Measurements from ENCODE around the gene FAR2.
"Not testable (repeated sequence)": the region's sequence is repeated elsewhere in the genome, so short reads cannot be mapped to it uniquely, and the experiment has no call there.

The FAR2 gene

DNA sequence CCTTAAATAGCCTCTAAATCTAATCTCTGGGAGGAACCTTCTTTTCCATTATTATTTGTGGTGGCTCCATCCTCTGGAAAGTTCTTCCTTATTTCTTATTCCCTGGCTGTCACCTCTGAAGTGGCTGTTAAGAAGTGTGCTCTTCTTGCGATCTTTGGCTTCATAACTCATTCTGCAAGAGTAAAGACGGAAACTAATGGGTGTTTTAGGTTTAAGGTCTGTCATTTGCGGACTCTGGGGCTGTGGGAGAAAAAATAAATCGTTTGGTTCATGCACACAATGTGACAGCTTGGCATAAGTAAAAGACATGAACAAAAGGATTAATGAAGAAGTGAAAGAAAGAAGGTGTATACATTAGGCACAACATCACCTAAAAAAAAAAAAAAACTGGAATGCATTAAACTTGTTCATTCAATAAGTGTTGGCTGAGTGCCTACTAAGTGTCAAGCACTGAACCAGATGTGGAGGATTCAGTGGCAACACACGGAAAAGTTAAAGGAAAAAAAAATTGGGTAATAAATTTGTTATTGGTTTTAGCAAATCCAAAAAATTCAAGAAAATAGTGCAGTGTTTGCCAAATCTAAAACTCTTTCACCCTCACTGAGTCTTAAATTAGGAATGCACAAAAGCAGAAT is 132.4 kb downstream of the FAR2 start:
- DNase-seq (ENCODE audit: low spot score): no peak

DNA sequence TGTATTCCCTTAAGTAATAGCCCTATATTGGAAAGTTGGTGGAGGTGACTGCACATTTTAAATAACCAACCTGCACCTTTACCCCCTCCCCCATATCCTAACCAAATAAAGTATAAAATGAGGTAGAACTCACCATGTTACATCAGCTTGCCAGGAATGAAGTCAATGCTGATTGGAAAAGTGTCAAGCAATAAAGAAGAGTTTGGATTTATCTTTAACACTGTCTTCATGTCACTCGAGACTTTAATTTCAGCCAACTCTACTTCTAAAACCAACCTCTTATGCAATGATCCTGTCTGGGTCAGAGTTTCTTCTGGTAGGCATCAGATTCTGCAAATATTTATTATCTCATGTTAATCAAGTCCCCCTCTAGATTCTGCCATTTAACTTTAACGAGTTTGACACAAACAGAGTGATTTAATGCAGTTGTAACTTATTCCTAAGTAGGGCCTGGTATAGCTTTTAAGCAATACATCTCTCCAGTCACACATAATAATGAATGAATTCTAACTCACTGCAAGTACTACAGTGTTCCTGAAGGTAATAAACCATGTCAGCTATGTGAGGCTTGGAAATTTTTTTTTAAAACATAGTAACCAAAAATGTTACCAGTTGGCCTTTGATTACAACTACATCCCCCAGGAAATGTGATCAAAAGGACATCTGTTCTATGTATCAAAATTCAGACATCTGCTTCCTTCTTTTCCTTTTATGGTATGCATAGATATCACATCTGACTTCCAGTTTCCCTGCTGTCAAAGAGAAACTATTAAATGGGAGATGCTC is 133.1 kb downstream of the FAR2 start:
- DNase-seq (ENCODE audit: low spot score): no peak

DNA sequence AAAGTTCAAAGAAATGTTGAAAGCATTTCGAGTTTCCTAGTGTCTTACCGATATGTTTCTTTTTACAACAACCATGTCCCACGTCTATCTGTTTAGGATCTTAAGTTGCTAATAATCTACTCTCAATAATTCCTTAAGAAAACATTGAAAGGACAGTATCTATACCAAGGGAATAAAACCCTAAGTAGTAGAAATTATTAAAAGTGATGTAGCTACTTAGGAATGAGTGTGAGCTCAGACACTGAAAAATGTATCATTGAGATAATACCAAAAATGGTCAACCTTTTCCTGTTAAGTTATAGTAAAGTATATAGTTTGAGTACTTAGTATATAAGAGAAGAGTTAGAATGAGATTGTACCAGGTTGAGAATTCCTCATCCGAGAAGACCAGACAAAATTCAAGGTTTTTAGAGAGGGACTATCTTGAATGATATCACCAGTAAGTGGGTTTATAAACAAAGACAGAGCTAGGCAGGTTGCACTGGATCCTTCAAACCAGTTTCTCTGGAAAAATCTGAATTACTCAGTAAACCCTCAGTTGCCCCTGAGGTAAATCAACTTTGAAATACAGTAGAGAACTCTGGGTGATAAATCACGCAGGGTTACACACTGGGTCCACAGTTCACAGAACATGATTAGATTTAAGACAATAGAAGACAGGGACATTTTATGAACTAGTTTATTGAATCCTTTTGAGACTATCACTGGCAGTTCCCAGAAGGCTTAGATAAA is 135.1 kb downstream of the FAR2 start:
- DNase-seq (ENCODE audit: low spot score): no peak

DNA sequence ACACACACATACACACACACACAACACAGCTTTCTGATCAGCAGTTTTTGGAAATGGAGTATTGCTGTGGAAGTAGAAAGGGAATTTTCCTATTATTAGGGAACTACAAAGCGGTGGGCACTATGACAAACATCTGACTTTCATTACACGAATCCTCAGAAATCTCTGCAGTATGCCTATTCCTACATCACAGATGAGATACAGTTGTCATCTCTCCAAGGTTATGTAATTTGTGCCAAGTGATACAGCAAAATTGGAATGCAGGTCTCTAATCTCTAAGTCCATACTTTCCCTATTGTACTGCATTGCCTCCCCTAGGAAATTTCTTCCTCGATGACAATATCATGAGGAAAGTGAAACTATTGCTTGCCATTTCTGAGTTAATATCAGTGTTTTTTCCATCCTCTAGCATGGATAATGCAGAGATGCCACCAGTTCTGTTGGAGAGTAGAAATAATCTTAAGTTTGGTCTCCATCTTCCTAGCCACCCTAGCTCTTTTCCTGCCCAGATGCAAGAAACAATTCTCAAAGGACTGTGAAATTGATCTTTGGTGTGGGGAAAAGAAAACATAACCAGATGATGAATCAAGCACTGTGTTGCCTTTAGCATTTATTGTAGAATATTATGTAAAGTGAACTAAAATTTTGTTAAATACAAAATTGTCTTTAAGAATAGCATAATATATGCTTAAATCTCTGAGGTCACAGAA is 137.2 kb downstream of the FAR2 start:
- DNase-seq (ENCODE audit: low spot score): no peak

DNA sequence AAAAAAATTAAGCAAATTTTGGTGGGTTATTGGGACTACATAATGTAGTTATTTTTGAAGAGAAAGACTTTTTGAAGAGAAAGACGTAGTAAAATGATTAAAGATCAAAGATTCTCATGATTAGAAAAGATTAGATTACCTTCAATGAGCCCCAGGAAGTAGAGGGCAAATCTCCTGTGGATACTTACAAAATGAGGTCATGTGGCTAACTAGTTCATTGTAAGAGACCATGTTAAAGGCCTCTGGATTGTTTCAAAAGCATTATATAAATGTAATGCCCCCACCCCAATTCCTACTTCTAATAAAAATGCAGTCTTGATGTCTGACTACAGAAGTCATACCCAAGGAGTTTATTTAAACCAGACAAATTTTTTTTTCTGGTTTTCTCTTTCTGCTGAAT is 138.5 kb downstream of the FAR2 start:
- DNase-seq (ENCODE audit: low spot score): no peak

DNA sequence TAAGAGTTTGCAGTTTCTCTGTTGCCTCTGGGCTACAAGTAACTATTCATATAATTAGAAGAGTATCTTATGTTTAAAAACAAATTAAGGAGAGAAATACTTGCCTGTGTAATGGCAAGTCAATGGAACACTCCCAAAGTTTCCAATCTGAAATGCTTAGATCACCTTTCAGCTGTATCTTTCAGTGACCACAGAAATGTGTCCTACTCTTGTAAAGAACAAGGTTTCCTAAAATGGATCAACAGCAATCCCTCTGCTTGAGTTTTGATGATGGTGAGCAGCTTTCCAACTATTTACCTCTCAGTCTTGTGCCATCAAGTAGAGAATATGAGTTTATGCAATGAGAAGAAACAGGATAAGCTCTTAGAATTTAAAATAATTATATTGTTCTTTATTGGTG is 139.0 kb downstream of the FAR2 start:
- no peak for DNase-seq (ENCODE audit: low spot score)

DNA sequence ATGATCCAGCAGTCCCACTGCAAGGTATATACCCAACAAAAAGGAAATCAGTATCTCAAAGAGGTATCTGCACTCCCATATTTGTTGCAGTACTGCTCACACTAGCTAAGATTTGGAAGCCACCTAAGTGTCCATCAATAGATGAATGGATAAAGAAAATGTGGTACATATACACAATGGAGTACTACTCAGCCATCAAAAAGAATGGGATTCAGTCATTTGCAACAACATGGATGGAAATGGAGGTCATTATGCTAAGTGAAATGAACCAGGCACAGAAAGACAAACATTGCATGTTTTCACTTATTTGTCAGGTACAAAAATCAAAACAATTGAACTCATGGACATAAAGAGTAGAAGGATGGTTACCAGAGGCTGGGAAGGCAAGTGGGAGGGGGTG is 141.4 kb downstream of the FAR2 start:
- not testable (repeated sequence) for DNase-seq (ENCODE audit: low spot score)

DNA sequence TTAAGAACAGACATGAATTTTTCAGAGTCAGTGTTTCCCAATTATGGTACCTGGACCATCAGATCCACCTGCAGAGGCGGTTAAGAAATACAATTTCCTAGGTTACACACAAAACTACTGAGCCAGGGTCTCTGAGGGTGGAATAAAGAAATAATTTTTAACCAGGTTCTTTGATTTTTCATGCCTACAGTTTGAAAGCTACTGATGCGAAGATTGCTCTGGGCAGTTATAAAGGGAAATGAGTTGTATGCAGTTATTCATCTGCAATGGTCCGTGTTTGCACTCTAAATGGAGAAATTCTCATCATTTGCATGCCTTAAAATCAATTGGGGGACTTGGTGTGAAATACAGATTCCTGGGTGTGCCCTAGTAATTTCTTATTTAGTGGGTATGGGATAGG is 142.1 kb downstream of the FAR2 start:
- DNase-seq (ENCODE audit: low spot score): no peak

DNA sequence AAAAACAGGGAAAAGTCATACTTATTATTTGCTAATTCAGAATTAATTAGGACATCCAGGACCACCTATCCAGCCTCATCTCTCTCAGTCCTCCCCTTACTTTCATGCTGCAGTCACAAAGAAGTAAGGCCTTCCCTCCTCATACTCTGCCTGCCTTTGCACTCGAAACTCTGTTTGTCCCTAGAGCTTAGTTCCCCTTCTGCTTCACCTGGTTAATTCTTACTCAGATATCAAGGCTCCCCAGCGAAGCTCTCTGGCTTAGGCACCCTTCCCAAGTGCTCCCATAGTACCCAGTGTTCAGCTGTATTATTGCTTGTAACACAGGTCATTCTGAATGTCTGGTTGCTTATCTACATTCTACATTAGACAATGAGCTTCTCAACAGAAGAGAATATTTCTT is 150.6 kb downstream of the FAR2 start:
- DNase-seq (ENCODE audit: low spot score): no peak

DNA sequence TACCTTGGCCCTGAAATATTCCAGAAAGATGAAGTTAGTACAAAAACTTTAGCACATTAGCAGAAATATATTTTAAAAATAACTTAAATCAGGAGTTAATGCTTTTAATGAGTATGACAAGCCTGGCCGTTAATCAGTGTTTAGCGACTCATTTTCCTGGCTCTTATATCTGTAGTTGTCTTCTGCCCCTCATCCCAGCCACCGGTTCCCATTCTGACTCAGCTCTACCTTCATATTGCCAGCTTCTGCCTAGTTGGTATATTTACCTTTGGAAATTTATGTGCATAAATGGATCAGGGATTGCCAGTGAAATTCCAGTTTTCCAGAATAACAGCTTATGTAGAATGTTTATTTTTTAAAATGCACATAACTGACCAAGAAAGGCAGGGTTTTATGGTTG is 152.0 kb downstream of the FAR2 start:
- DNase-seq (ENCODE audit: low spot score): no peak

DNA sequence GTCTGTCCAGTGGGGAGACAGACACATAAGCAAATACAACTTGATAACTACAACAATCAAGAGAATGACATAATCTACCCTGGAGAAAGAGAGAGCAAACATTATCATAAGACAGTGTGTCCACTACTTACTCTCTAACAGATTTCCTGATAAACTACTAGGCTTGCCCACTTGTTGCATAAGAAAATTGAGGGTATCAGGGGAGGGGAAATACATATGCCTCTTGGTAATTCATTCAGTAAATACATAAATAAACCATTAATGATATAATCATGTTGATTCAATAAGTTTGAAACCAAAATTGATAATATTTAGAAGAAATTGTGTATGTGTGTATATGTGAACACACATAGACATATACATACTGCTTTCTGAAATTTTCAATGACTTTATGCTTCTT is 155.3 kb downstream of the FAR2 start:
- no peak for DNase-seq (ENCODE audit: low spot score)

DNA sequence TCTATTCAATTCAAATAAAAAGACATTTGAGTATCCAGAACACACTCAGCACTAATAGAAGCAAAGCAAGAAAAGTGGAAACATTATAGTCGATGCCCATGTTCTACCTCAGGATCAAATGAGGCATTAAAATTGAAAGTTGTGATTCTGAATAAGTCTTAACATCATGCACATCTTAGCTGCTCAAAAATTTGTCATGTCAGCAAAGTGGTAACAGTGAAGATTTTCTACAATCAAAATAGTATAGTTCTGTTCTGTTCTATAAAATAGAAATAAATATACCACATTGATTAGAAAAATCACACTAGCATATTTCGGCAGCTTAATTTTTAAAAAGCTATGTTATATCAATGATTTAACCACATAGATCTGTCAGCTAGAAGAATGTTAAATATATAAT is 157.2 kb downstream of the FAR2 start:
- DNase-seq (ENCODE audit: low spot score): no peak

DNA sequence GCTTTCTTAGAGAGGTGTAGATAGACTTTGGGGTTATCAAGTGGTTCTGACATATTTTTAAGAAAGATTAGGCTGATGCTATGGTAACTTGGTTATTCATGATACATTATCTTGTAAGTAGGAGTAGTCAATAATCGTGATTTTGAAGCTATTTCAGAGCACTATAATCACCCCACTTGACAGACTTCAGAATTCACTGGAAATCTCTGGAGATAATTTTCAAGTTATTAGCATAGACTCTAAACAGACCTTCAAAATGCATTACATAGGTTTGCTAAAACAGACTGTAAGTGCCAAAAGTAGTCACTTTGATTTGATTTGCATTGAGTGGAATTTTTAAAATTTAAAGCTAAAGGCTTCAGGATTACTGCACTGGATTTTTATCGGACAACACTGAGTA is 157.6 kb downstream of the FAR2 start:
- DNase-seq (ENCODE audit: low spot score): no peak

DNA sequence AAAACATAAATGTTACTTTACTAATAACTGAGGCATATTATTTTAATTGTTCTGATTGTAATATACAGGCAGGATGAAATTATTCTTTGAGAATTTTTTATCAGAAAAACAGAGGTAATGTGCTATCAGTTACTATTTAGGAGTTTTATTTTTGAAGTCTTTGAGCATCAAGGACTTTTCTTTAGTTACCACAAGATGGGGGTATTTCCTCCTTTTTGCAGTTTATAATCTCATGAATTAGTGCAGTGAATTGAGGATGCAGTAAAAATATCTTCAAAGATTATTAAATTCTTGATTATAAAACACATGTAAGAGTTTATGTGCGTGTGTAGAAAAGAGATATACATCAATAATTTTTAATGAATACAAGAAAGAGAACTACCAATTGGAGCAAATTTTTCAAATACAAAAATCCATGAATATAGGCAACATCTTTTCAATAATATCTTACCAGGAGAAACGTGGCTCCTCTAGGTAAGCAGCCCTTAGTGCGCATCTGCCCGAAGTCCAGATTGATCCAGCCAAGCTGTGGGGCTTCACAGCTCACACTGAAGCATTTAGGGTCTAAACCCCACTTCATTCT is 160.3 kb downstream of the FAR2 start:
- DNase-seq (ENCODE audit: low spot score): no peak

DNA sequence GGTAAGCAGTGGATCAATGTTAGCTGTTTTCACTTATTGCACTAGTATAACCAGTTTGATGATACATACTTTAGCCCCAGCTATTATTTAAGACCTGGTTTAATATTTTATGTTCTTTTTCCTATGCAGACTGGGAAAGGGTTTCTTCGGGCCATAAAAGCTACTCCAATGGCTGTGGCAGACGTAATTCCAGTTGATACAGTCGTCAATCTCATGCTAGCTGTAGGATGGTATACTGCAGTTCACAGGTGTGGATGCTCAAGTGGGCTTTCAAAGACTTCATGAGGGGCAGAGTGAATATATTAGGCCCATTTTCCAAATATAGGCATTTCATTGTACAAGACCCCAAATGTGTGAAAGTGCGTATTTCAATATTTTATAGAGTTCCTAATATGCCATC is 161.8 kb downstream of the FAR2 start:
- DNase-seq (ENCODE audit: low spot score): no peak

DNA sequence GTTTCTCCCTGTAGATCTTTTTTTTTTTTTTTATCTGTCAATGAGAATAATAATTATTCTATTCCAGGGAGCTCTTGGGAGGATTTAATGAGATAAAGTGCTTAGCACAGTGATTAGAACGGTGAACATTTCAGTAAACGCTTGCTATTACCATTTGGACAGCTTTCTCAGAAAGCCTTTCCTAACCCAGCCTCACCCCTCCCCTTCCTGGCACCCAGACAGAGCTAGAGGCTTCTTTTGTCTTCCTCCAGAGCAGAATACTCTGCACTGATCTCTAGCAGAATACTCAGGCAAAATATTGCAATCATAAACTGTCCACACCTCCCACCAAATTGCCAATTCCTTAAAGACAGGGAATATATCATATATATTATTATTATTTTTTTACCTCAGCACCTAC is 165.3 kb downstream of the FAR2 start:
- DNase-seq (ENCODE audit: low spot score): no peak

DNA sequence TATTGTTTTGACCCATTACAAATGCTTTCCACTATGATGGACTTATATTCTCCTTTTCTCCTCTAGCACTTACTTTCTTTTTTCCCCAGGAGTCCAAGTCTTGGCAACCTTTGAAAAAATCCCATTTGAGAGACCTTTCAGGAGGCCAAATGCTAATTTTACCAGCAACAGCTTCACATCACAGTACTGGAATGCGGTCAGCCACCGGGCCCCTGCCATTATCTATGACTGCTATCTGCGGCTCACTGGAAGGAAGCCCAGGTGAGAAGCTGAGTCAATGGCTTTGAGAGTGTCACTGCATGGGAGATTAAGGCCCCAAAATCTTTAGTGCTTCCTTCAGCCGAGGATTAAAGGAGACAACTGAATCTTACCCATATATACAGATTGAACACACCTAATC is 167.7 kb downstream of the FAR2 start:
- no peak for DNase-seq (ENCODE audit: low spot score)

DNA sequence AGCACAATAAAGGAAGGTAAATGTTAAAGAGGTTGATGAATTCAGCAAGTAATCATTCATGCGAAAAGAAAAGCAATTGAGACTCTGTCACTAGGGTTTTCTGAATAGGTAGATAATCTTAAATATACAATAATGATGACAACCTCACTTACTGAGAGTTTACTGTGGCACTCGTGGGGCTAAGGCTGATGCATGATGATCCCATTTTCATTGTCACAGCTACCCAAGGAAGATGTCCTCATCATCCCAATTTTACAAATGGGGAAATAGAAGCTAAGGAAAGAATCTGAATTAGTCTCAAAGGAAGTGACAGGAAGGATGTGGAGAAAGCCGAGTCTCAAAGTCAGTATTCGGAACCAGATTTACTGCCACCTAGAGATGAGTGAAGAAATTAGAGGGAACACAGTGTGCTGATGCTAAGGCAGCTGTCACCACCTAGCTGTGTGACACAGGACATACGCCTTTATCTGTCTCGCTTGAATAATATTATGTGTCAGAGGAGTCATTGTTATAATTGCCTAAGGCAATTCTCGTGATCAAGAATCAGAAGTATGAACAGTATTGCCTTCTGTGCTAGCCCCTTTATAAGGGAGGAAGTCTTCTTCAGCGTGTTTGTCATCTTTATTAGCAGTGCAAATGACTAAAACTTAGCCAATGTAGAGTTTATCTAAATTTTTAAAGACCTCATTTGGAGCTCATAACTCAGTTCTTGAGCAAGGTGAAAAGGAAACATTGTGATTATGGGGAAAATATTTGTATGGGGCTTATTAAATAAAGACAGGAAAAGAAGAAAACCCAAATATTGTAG is 168.7 kb downstream of the FAR2 start:
- peak; percentile 28 for DNase-seq (ENCODE audit: low spot score)

DNA sequence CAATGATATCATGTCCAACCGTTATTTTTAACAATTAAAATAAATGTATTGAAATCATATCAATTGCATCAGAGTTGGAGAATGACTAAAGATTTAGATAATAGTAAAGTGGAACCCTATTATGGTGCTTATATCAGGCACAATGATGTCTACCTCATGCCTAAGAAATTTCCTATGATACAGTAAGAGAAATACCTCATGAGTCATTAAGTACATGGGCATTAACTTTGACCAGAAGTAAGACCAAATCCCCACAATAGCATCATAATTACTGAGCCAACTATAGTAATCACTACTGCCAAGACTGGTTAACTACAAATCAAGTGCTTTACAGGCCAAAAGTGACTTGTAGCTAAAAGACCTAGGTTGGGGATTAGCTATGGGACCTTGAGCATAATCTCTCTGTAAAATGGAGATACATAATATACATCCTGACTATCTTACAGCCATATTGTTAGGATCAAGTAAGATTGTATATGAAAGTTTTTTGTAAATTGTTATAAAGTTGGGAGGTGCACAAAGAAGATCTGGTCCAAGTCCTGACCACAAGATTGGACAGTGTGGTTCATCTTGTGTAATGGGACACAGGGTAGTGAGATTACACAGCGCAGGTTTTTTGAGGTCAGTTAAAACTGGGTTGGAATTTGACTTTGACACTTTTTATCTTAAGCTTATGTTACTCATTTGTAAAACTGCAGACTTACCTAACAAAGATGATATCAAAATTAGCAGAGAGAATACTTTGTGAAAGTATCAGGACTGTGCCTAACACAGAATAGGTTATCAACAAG is 171.4 kb downstream of the FAR2 start:
- DNase-seq (ENCODE audit: low spot score): no peak

DNA sequence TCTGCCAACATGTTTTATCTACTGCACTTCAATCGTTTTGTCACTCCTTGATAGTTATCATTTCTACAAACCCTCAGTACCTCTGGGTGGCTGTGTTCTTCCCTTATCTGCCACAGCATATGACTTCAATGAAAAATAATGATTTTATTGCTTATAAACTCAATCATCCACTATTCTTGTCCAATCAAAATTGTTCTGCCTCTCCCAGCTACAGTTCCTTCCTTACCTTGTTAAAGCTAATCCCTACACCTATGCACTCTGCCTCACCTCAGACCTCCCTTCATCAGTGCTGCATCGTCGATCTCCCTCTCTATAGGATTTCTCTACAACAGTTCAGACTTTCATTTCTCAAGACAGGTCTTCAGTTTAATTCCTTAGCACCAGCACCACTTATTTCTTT is 173.1 kb downstream of the FAR2 start:
- no peak for DNase-seq (ENCODE audit: low spot score)

DNA sequence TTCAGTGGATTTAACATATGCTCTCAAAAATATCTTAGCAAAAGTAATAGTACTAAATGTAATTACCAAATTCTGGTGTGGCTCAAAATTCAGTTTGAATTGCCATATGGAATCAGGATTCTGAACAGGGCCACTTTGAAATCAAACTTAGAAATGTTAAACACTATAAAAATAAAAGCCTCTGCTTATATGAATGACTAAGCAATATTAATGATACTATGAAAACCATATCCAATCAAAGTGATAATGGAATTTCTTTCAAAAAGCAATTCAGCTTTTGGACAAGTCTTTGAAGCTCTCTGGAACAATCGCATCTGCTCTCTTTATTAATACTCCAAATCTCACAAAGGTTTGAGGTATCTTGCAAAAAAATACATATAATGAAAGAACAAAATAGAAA is 180.3 kb downstream of the FAR2 start:
- no peak for DNase-seq (ENCODE audit: low spot score)
